NCI-H82 treated with DMSO at 0.1 percent for 48 hours (cell line): ENCODE results near the gene SLU7.
A peak's percentile ranks its signal among the peaks of the same experiment; 100 is the strongest.

Experiments used
- DNase-seq: peaks from one replicate; lab custom pipeline; 2025; ENCODE audit not compliant: unreplicated experiment; lab: John Stamatoyannopoulos, UW

SLU7 gene

GRCh38 chr5:160418561-160419457 lies at the start of gene SLU7:
SLU7 (minus strand) TSS chr5:160419081; CDS start chr5:160415294, 3,787 bp downstream.
- peak; percentile 82 for DNase-seq

DNA sequence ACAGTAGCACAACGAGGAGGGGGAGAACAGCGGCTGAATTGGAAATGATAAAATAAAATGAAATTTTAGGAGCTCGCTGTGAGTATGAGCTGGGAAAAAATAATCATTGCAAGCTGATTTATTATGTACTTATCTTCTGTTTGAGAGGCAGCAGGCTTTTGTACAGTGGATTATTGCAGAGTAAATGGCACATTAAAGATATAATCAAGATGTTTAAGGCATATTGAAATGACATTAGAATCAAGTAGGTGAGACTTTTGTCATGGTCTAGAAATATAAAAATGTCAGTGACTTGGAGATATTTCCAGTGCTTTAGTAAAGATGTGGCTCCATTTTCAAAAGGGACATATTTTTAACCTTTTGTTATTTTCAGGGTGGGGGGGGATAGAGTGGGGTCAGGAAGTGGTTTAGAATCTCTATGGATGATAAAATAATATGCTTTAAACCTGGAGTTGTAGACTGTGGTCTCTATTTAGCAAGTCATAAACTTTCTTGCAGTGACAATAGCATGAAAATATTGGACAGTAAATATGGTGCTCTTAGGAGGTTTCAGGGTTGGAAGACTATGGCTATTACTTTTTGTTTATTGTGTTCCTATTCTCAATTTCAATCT lies 49.6 kb upstream of the SLU7 start:
- DNase-seq: no peak

- DNase-seq: no peak
Observed at GRCh38 chr5:160467555-160468362, 48.9 kb upstream of the SLU7 start.

- DNase-seq: no peak
Observed at GRCh38 chr5:160466889-160467554, 48.1 kb upstream of the SLU7 start.

- DNase-seq: no peak
Observed at GRCh38 chr5:160466116-160466515, 47.2 kb upstream of the SLU7 start.

DNA sequence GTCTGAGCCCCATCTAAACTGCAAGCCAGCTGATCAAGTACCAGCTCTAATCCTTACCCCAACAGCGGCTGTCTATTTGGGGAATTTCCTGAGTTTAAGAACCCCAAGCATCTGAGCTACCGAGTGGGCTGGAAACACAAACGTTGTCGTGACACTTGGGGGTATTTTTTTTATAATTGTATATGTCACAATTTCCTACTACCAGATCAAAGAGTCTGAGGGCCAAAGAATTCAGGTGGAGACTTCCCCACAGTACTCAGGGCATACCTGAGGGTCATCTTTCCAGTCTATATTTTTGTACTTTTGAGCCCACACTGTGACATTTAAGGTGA lies 45.6 kb upstream of the SLU7 start:
- no peak for DNase-seq

- no peak for DNase-seq
Observed at GRCh38 chr5:160463740-160464465, 45.0 kb upstream of the SLU7 start.

- no peak for DNase-seq
Observed at GRCh38 chr5:160463227-160463626, 44.3 kb upstream of the SLU7 start.

DNA sequence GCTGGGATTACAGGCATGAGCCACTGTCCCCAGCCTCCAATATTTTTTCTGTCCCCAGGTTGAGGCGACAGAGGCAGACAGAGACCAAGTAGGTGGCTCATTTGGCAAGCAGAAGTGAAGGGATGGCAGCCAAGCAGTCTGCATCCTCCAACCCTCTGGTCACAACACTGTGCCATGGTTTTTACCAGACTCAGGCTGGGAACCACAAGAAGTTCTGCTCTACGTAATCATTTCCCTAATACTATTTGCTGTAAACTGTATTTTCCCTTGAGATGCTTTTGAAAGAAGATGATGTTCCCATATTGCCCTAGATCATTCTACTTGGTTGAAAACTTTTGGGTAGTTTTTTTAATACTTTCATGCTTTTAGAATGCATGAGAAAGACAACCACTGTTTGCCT lies 43.3 kb upstream of the SLU7 start:
- no peak for DNase-seq

DNA sequence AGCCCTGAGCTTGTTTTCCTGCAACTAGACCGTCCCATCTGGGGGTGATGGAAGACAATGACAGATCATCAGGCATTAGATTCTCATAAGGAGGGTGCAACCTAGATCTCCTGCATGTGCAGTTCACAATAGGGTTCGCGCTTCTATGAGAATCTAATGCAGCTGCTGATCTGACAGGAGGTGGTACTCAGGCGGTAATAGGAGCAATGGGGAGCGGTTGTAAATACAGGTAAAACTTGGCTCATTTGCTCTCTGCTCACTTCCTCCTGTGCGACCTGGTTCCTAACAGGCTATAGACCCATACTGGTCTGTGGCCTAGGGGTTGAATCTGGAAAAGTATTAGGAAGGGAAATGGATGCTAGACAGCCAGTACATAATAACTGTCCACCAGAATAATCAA lies 42.5 kb upstream of the SLU7 start:
- no peak for DNase-seq

GRCh38 chr5:160460377-160461049 lies 41.6 kb upstream of the SLU7 start:
- no peak for DNase-seq

DNA sequence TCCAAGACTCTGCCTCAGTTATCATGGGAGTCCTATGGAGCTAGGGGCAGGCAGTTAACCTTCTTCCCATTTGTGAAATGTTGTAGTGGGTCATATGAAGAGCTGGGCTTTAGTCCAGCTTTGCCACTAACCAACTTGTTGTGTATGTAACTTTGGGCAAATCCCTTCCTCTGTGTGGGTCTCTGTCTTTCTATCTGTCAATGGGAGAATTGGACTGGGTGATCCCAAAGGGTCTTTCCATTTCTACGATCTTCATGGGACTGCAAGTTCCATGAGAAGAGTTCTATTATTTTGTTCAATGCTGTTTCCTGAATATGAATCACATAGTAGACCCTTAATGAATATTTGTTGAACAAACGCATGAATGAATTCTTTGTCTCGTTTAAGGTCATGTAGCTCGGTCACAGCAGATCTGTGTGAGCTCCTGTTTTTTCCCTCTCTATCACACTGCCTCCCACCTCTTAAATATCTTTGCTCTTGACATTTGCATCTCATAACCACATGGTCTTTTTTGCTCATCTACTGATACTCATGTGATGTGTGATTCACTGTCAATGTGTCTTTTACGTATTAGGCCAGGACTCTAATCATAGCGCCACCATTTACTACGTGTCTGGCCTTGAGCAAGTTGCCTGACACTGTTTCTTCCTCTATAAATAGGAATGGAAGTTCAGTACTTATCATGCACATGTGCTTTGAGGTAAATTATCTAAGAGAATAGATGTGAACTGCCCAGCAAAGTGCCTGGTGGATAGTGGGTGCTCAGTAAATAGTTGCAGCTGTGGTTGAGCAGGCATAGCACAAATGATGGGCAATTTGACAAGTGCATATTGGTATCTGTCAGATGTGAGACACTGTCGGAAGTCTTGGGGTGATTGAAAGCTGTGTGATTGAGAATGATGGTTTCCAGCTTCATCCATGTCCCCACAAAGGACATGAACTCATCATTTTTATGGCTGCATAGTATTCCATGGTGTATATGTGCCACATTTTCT lies 40.2 kb upstream of the SLU7 start:
- no peak for DNase-seq

GRCh38 chr5:160457252-160457651 lies 38.4 kb upstream of the SLU7 start:
- DNase-seq: no peak

DNA sequence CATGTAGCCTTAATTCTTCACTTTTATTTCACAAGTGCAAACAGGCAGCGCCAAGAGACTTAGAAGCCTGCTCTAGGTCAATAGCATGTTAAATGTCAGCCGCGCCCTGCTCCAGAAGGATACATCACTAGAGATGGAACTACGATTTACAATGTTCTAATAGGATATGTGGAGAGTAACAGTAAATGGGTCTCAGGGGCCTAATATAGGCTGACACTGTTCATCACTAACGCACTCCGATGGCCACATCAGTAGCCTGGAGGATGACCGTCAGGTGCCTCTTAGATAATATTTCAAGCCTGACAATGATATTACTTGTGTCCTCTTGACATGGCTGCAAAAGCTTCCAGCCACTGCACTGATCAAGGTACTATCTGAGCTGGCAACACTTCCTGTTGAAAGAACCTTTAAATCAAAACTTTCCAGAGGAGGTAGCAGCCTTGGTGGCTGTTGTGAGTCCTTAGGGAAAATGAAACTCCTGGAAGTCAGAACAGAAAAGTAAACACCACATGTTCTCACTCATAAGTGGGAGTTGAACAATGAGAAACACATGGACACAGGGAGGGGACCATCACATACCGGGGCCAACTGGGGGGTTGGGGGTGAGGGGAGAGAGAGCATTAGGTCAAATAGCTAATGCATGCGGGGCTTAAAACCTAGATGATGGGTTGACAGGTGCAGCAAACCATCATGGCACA lies 37.7 kb upstream of the SLU7 start:
- no peak for DNase-seq

DNA sequence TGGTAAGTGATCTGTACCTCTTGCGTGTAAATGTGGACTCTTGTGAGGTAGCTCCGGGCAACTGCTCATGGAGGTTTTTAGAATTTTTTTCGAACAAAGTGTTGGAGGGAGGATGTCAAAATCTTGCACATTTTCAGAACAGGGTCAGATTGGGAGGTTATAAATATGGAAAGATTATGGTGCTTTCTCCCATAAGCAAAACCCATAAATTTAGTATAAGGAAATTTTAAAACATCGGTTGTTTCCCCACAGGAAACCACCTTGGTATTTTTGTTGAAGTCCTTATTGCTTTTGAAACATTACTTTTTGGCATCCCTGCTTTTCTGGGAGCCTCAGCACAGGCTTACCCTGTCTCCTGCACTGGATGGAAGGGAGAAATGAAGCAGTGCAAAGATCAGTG lies 36.7 kb upstream of the SLU7 start:
- DNase-seq: no peak

DNA sequence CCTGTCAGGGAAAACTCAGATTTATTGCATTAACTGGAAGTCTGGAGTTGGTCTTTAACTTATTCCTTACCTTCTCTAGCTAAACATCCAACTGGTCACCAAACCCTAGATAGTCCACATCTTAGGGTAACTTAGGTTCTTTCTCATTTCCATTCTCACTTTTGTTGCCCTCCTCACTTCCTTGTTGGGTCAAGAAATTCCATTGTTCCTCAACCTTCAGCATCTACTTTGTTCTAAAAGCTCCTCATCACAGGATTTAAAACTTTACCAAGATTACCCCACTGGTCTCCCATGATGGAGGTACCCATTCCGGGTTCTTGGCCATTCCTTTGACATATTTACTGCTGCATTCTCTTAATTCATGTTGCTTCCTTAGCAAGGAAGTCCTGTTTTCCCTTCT lies 34.9 kb upstream of the SLU7 start:
- DNase-seq: no peak

DNA sequence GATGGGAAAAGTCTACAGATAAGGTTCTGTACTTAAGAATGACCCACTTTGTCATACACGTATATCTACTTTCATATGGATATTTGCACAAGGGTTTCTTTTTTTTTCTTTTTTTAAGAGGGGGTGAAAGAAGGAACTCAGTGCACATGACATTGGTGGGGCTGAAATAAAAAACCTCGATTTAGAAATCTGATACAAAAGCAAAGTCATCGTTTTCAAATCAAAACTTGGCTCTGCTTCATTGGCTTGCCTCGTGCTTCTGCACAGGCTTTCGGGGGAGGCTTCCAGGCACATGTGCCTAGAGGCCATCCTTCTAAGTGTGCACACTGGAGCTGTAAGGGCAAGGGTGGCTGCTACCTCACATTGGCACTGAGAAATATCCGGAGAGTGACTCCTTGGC lies 33.9 kb upstream of the SLU7 start:
- DNase-seq: no peak

DNA sequence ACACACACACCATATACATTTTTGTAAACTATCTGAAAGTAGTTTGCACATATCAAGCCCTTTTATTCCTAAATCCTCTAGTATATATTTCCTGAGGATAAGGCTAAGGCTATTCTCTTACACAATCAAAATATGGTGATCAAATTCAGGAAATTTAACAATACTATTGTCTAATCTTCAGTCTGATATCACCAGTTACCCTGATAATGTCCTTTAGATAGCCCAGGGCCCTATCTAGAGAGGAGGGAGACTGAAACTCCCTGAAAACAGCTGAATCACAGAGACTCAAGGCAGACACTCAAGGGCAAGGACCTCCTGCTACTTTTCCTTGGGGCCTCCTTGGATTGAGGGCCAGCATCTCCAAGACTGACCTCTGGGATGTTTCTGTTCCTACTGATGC lies 33.2 kb upstream of the SLU7 start:
- no peak for DNase-seq
